Hepatocyte (in vitro differentiated cells): ENCODE results near the gene DENND4A.
"Not testable (repeated sequence)": the region's sequence is repeated elsewhere in the genome, so short reads cannot be mapped to it uniquely, and the experiment has no call there.

Experiments
- EZH2 ChIP-seq: fragments of 200-600 bp; sonication (generic); IDR thresholded peaks from 2 replicates; pipeline ENCODE4 v1.6.1; 2016; ENCODE audit warnings: antibody characterized with exemption, mild to moderate bottlenecking, borderline replicate concordance
- EZH2phosphoT487 ChIP-seq: fragments of 200-600 bp; sonication (generic); IDR thresholded peaks from one replicate; pipeline ENCODE4 v1.6.1; 2018; ENCODE audit warnings: antibody characterized with exemption, mild to moderate bottlenecking, low read depth, moderate library complexity; ENCODE audit not compliant: unreplicated experiment, severe bottlenecking

DNA sequence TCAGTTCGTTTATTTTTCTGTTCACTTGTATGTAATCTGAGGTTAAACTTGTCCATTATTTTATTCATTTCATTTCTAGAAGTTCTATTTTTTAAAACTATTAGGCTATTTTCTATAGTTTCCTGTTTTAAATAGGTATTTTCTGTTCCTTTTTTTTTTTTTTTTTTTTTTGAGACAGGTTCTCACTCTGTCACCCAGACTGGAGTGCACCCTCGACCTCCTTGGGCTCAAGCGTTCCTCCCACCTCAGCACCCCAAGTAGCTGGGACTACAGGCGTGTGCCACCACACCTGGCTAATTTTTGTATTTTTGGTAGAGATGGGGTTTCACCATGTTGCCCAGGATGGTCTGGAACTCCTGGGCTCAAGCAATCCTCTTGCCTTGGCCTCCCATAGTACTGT, 22.2 kb upstream of the DENND4A start:
- not testable (repeated sequence) for TF ChIP-seq EZH2, EZH2phosphoT487
